Esophagus muscularis mucosa (tissue), 4 donors: ENCODE measurements around the gene CHST15.

Source experiments
- CTCF ChIP-seq, 3 experiments: fragments of 200-600 bp in 2 of 3; fragments of 450-650 bp in 1 of 3; sonication (generic) in 2 of 3; IDR thresholded peaks; one replicate each; pipeline ENCODE4 v1.5.1; 2017 to 2019; ENCODE audit warnings: antibody characterized with exemption in 3 of 3, mild to moderate bottlenecking in 2 of 3, moderate library complexity in 1 of 3
- EP300 ChIP-seq: sonication (generic); formaldehyde crosslinking; IDR thresholded peaks from one replicate; pipeline ENCODE4 v1.6.1; 2017; ENCODE audit warnings: antibody characterized with exemption
- POLR2A ChIP-seq: fragments of 450-650 bp; IDR thresholded peaks from one replicate; pipeline ENCODE4 v1.6.1; 2017; ENCODE audit warnings: antibody characterized with exemption, moderate library complexity, mild to moderate bottlenecking, low read depth
- POLR2AphosphoS5 ChIP-seq, 2 donors: sonication (generic); formaldehyde crosslinking; IDR thresholded peaks; one replicate each; pipeline ENCODE4 v1.6.1; 2017; ENCODE audit warnings: antibody characterized with exemption in 2 of 2

DNA sequence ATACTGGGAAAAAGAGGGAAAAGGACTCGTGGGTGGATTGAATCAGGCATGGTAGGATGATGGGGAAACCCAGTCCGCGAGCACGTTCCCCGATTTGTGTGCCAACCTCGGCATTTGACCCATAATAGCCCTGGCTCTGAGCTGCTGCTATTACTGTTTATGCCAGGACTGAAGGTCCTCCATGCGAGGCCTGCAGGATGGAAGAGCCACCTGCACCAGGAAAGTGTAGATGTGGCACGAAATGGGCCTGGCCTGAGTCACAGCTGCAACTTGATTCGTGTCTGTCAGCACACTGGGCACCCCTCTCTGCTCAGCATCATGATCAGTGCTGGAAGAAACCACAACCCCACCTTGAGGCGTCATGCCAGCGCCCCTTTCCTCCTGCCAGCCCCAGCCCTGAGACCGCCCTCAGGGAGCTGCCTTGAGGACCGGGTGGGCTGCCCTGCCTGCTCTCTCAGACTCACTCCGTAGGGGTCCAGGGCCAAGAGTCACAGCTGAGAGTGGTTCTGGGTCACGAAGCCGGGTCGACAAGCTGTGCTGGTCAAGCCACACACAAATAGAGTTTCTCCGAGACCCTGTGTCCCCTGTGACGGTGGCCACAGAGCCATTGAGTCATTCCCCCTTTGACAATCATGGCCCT lies 74.4 kb downstream of the CHST15 start:
- TF ChIP-seq CTCF (IDR thresholded peaks at IDR 0.05), result no peak
- no peak for TF ChIP-seq POLR2AphosphoS5 (IDR thresholded peaks at IDR 0.05)
- TF ChIP-seq POLR2A, result no peak
- TF ChIP-seq EP300, result no peak
